Measurements from ENCODE around the gene TMOD1. TPM values are rescaled to one million over a fixed set of nuclear protein-coding genes. Genes with fewer than 3 reads are reported as not detected.

TMOD1 gene
- total and polyA plus RNA-seq, 2 of the 13 experiments (the other 11 are each of a cell fraction or from before 2014, with no cell fraction given), result 0.04 to 0.07 TPM

- TF ChIP-seq, protein P1, sequence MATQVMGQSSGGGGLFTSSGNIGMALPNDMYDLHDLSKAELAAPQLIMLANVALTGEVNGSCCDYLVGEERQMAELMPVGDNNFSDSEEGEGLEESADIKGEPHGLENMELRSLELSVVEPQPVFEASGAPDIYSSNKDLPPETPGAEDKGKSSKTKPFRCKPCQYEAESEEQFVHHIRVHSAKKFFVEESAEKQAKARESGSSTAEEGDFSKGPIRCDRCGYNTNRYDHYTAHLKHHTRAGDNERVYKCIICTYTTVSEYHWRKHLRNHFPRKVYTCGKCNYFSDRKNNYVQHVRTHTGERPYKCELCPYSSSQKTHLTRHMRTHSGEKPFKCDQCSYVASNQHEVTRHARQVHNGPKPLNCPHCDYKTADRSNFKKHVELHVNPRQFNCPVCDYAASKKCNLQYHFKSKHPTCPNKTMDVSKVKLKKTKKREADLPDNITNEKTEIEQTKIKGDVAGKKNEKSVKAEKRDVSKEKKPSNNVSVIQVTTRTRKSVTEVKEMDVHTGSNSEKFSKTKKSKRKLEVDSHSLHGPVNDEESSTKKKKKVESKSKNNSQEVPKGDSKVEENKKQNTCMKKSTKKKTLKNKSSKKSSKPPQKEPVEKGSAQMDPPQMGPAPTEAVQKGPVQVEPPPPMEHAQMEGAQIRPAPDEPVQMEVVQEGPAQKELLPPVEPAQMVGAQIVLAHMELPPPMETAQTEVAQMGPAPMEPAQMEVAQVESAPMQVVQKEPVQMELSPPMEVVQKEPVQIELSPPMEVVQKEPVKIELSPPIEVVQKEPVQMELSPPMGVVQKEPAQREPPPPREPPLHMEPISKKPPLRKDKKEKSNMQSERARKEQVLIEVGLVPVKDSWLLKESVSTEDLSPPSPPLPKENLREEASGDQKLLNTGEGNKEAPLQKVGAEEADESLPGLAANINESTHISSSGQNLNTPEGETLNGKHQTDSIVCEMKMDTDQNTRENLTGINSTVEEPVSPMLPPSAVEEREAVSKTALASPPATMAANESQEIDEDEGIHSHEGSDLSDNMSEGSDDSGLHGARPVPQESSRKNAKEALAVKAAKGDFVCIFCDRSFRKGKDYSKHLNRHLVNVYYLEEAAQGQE (IDR thresholded peaks at IDR 0.05; ENCODE audit: borderline replicate concordance in 1 of 2, low read depth in 1 of 2, low read length in 2 of 2), result no peak
- no peak for TF ChIP-seq NCOA1 (CRISPR knock-in tag; IDR thresholded peaks at IDR 0.05)
- TF ChIP-seq HDAC2 (CRISPR knock-in tag; IDR thresholded peaks at IDR 0.05), result no peak
- no peak for TF ChIP-seq ZNF367 (CRISPR knock-in tag; IDR thresholded peaks at IDR 0.05; ENCODE audit: borderline replicate concordance)
- no peak for TF ChIP-seq POGZ (CRISPR knock-in tag; IDR thresholded peaks at IDR 0.05)
- TF ChIP-seq PLSCR1 (CRISPR knock-in tag; IDR thresholded peaks at IDR 0.05; ENCODE audit: borderline replicate concordance), result no peak
- no peak for TF ChIP-seq ZNF572 (CRISPR knock-in tag; IDR thresholded peaks at IDR 0.05)
- no peak for TF ChIP-seq ATF7-NPFF (CRISPR knock-in tag; IDR thresholded peaks at IDR 0.05; ENCODE audit: low read depth)
- TF ChIP-seq MBD4 (IDR thresholded peaks at IDR 0.05; ENCODE audit: borderline replicate concordance, low read length), result no peak
Observed at GRCh38 chr9:97548819-97549540, 47.5 kb downstream of the TMOD1 start (continued).
